Skeletal muscle satellite cell (primary cell): ENCODE data around the gene CAVIN1.
A peak's percentile ranks its signal among the peaks of the same experiment; 100 is the strongest.

Experiments
- H3K27me3 ChIP-seq: 2 replicates; pipeline ENCODE4 v1.7.0; 2013; ENCODE audit warnings: low read length; ENCODE audit not compliant: control insufficient read depth, insufficient read depth
- H3K36me3 ChIP-seq: 2 replicates; pipeline ENCODE4 v1.7.0; 2013; ENCODE audit warnings: mild to moderate bottlenecking, control low read depth, low read length; ENCODE audit not compliant: insufficient read depth
- H3K4me1 ChIP-seq: 2 replicates; pipeline ENCODE4 v1.7.0; 2013; ENCODE audit warnings: low read length; ENCODE audit not compliant: control insufficient read depth, insufficient read depth
- H3K4me2 ChIP-seq: 2 replicates; pipeline ENCODE4 v1.7.0; 2013; ENCODE audit warnings: mild to moderate bottlenecking, low read length
- H3K4me3 ChIP-seq: 2 replicates; pipeline ENCODE4 v1.7.0; 2013; ENCODE audit warnings: low read length
- H3K9ac ChIP-seq: 2 replicates; pipeline ENCODE4 v1.7.0; 2013; ENCODE audit warnings: mild to moderate bottlenecking, low read depth, low read length, moderate library complexity
- H3K9me3 ChIP-seq: replicated peaks from 2 replicates; pipeline ENCODE4 v1.7.0; 2013; ENCODE audit warnings: mild to moderate bottlenecking, control low read depth, low read length

The CAVIN1 gene

GRCh38 chr17:42411361-42411760, 11.7 kb downstream of the CAVIN1 start:
- Histone ChIP-seq H3K4me1 (peaks cover 84% of the 10 kb centered on the region), H3K4me3 (peak overlapping the region; percentile 16), H3K27me3 (no peaks in the 10 kb centered on the region), H3K36me3 (peaks cover 36% of the 10 kb centered on the region), H3K9ac (peak overlapping the region; percentile 49), H3K9me3 (no peaks in the 10 kb centered on the region), H3K4me2 (peak overlapping the region; percentile 61)

GRCh38 chr17:42410319-42410685, 12.8 kb downstream of the CAVIN1 start:
- Histone ChIP-seq H3K4me1 (peaks cover 76% of the 10 kb centered on the region), H3K36me3 (peaks cover 32% of the 10 kb centered on the region)

GRCh38 chr17:42409523-42410318, 13.3 kb downstream of the CAVIN1 start:
- Histone ChIP-seq H3K9ac (peak overlapping the region; percentile 23), H3K4me2 (peak overlapping the region; percentile 77), H3K9me3 (no peaks in the 10 kb centered on the region), H3K4me3 (peak overlapping the region; percentile 54), H3K4me1 (peaks cover 72% of the 10 kb centered on the region), H3K27me3 (no peaks in the 10 kb centered on the region), H3K36me3 (peaks cover 35% of the 10 kb centered on the region)

More at GRCh38 chr17:42410319-42410685, 12.8 kb downstream of the CAVIN1 start:
- Histone ChIP-seq H3K4me2 (peak overlapping the region; percentile 77), H3K4me3 (peak overlapping the region; percentile 54), H3K9me3 (no peaks in the 10 kb centered on the region), H3K27me3 (no peaks in the 10 kb centered on the region), H3K9ac (peak overlapping the region; percentile 23)

GRCh38 chr17:42408061-42408460, 15.0 kb downstream of the CAVIN1 start:
- H3K9ac ChIP-seq: no peak overlapping the region
- peaks cover 39% of the 10 kb centered on the region for H3K36me3 ChIP-seq
- H3K4me3 ChIP-seq: no peak overlapping the region
- no peaks in the 10 kb centered on the region for H3K27me3 ChIP-seq
- H3K4me2 ChIP-seq: no peak overlapping the region
- H3K9me3 ChIP-seq: no peaks in the 10 kb centered on the region
- peaks cover 57% of the 10 kb centered on the region for H3K4me1 ChIP-seq

- no peak overlapping the region for H3K9ac ChIP-seq
- H3K4me2 ChIP-seq: peak overlapping the region; percentile 47
- peaks cover 45% of the 10 kb centered on the region for H3K36me3 ChIP-seq
- no peaks in the 10 kb centered on the region for H3K9me3 ChIP-seq
- no peaks in the 10 kb centered on the region for H3K27me3 ChIP-seq
- peaks cover 58% of the 10 kb centered on the region for H3K4me1 ChIP-seq
- H3K4me3 ChIP-seq: no peak overlapping the region
These were observed 15.7 kb downstream of the CAVIN1 start for GRCh38 chr17:42407289-42407836.

GRCh38 chr17:42406615-42407288, 16.3 kb downstream of the CAVIN1 start:
- no peak overlapping the region for H3K4me2 ChIP-seq
- no peaks in the 10 kb centered on the region for H3K9me3 ChIP-seq
- no peak overlapping the region for H3K4me3 ChIP-seq
- no peaks in the 10 kb centered on the region for H3K27me3 ChIP-seq
- H3K36me3 ChIP-seq: peaks cover 47% of the 10 kb centered on the region
- no peak overlapping the region for H3K9ac ChIP-seq
- peaks cover 57% of the 10 kb centered on the region for H3K4me1 ChIP-seq

- Histone ChIP-seq H3K4me1 (peaks cover 50% of the 10 kb centered on the region), H3K36me3 (peaks cover 43% of the 10 kb centered on the region), H3K9ac (no peak overlapping the region)
These were observed 17.0 kb downstream of the CAVIN1 start for GRCh38 chr17:42405963-42406495.

GRCh38 chr17:42405076-42405475, 18.0 kb downstream of the CAVIN1 start:
- H3K4me2 ChIP-seq: no peak overlapping the region
- peaks cover 43% of the 10 kb centered on the region for H3K4me1 ChIP-seq
- no peak overlapping the region for H3K9ac ChIP-seq
- H3K4me3 ChIP-seq: no peak overlapping the region
- no peaks in the 10 kb centered on the region for H3K27me3 ChIP-seq
- H3K9me3 ChIP-seq: no peaks in the 10 kb centered on the region
- H3K36me3 ChIP-seq: peaks cover 41% of the 10 kb centered on the region

More at GRCh38 chr17:42405963-42406495, 17.0 kb downstream of the CAVIN1 start:
- Histone ChIP-seq H3K27me3 (no peaks in the 10 kb centered on the region), H3K9me3 (no peaks in the 10 kb centered on the region), H3K4me2 (no peak overlapping the region), H3K4me3 (no peak overlapping the region)

- Histone ChIP-seq H3K4me2 (no peak overlapping the region), H3K9me3 (no peaks in the 10 kb centered on the region), H3K9ac (no peak overlapping the region), H3K27me3 (no peaks in the 10 kb centered on the region), H3K36me3 (peaks cover 40% of the 10 kb centered on the region), H3K4me1 (peaks cover 37% of the 10 kb centered on the region), H3K4me3 (no peak overlapping the region)
These were observed 18.6 kb downstream of the CAVIN1 start for GRCh38 chr17:42404326-42405055.

GRCh38 chr17:42403150-42403549, 19.9 kb downstream of the CAVIN1 start:
- H3K4me3 ChIP-seq: no peak overlapping the region
- H3K9me3 ChIP-seq: no peaks in the 10 kb centered on the region
- peaks cover 30% of the 10 kb centered on the region for H3K4me1 ChIP-seq
- H3K4me2 ChIP-seq: no peak overlapping the region
- H3K36me3 ChIP-seq: peaks cover 35% of the 10 kb centered on the region
- H3K9ac ChIP-seq: no peak overlapping the region
- no peaks in the 10 kb centered on the region for H3K27me3 ChIP-seq

- peak overlapping the region; percentile 9 for H3K9ac ChIP-seq
- peaks cover 20% of the 10 kb centered on the region for H3K4me1 ChIP-seq
- H3K27me3 ChIP-seq: no peaks in the 10 kb centered on the region
- H3K4me3 ChIP-seq: no peak overlapping the region
- H3K36me3 ChIP-seq: peaks cover 35% of the 10 kb centered on the region
- no peaks in the 10 kb centered on the region for H3K9me3 ChIP-seq
- H3K4me2 ChIP-seq: no peak overlapping the region
These were observed 20.9 kb downstream of the CAVIN1 start for GRCh38 chr17:42402117-42402516.
